Left lung (tissue), 10 donors: ENCODE results near the gene NPHS1. TPM values are rescaled to one million over a fixed set of nuclear protein-coding genes. Genes with fewer than 3 reads are reported as not detected.

Source experiments
- ATAC-seq: fragments of 200-7000 bp; cut with Tn5 transposase; one replicate; pipeline ENCODE4 v1.9.1; 2020; ENCODE audit warnings: moderate library complexity
- DNase-seq, 4 donors: peaks; one replicate each; pipeline ENCODE4 v3.0.0-alpha.2; 2013 to 2020
- H3K27ac ChIP-seq, 2 donors: fragments of 200-600 bp; sonication (generic) in 1 of 2; one replicate each; pipeline versions ENCODE4 v1.5.0 to v1.8.0; 2020 to 2021
- H3K27me3 ChIP-seq, 2 donors: fragments of 200-600 bp; sonication (generic) in 1 of 2; one replicate each; pipeline versions ENCODE4 v1.5.0 to v1.8.0; 2020 to 2021
- H3K36me3 ChIP-seq, 2 donors: fragments of 200-600 bp; sonication (generic) in 1 of 2; one replicate each; pipeline versions ENCODE4 v1.5.0 to v1.8.0; 2020 to 2021
- H3K4me1 ChIP-seq, 2 donors: fragments of 200-600 bp; one replicate each; pipeline ENCODE4 v1.8.0; 2021
- H3K4me3 ChIP-seq, 2 donors: fragments of 200-600 bp; sonication (generic) in 1 of 2; one replicate each; pipeline versions ENCODE4 v1.5.0 to v1.8.0; 2020 to 2021; ENCODE audit warnings: mild to moderate bottlenecking in 1 of 2
- H3K9me3 ChIP-seq, 2 donors: fragments of 200-600 bp; sonication (generic) in 1 of 2; one replicate each; pipeline versions ENCODE4 v1.5.0 to v1.8.0; 2020 to 2021
- CTCF ChIP-seq, 2 donors: fragments of 200-600 bp; sonication (generic) in 1 of 2; IDR thresholded peaks; one replicate each; pipeline versions ENCODE4 v1.5.0 to v1.8.0; 2021; ENCODE audit warnings: antibody characterized with exemption in 2 of 2
- intact Hi-C, 2 donors: fragments of 100-400 bp; cut with DNase I; formaldehyde crosslinking; loops; one replicate each; pipeline versions ENCODE4 v1.11.2 to v1.14.2; 2022
- polyA plus RNA-seq, 6 donors: library from polyadenylated mRNA; unstranded; fragments of 120-200 nt; gene quantifications; one replicate each; pipeline ENCODE4 v1.2.1, GENCODE V29; 2013; ENCODE audit not compliant: insufficient read length in 6 of 6
- total RNA-seq, 2 donors: library from RNA; stranded (reverse); fragmentation: NEBNext Ultra II Directional; extraction: Animal tissue kit (Norgen Biotek cat#: 25700); gene quantifications; one replicate each; pipeline ENCODE4 v1.2.1, GENCODE V29; 2021
- donor health status: DM: no; HTN: yes; CAD: no.
- donor health status: DM: no; HTN: no; CAD: no.

Gene NPHS1
- total and polyA plus RNA-seq, 8 donors: 0.08 to 2.0 (median 0.99) TPM; not detected in 1

GRCh38 chr19:35861640-35862160, 9.4 kb upstream of the NPHS1 start:
- Histone ChIP-seq H3K4me3 (no peak overlapping the region), H3K9me3 (no peaks in the 10 kb centered on the region), H3K27me3 (peaks cover 24 to 100% of the 10 kb centered on the region in 2 donors), H3K27ac (no peak overlapping the region), H3K4me1 (peaks cover 0 to 16% of the 10 kb centered on the region in 2 donors), H3K36me3 (no peaks in the 10 kb centered on the region)
- ATAC-seq (no peak), DNase-seq (peak in 1 of 4 donors; percentile 48)
- intact Hi-C loops: no loop called here
- no peak for TF ChIP-seq CTCF (IDR thresholded peaks at IDR 0.05)

DNA sequence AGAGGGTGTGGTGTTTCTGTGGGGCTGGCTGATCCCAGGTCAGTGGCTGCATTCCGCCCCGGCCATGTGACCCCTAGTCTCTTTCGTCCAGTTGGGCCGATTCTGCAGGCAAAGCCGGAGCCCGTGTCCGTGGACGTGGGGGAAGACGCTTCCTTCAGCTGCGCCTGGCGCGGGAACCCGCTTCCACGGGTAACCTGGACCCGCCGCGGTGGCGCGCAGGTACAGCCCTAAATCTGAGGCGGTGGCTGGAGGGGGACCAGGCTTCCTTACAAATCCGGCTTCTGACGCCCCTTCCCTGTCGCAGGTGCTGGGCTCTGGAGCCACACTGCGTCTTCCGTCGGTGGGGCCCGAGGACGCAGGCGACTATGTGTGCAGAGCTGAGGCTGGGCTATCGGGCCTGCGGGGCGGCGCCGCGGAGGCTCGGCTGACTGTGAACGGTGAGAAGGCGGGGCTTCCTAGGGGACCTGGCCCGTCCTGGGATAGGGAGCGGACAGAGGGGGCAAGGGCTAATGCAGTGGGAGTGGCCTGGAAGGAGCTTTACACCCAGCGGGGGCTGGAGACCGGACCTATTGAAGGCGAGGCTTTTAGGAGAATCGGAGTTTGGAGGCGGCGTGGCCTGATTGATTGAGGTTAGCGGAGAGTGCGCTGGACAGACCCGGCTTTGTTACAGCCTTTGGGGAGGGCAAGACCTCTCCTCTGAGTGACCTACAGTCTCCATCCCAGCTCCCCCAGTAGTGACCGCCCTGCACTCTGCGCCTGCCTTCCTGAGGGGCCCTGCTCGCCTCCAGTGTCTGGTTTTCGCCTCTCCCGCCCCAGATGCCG, 8.7 kb upstream of the NPHS1 start:
- DNase-seq: peak in 1 of 4 donors; percentile 78
- peaks cover 31 to 100% of the 10 kb centered on the region in 2 donors for H3K27me3 ChIP-seq
- no peak overlapping the region for H3K4me3 ChIP-seq
- H3K36me3 ChIP-seq: no peaks in the 10 kb centered on the region
- intact Hi-C loops: no loop called here
- peaks cover 0 to 23% of the 10 kb centered on the region in 2 donors for H3K4me1 ChIP-seq
- H3K9me3 ChIP-seq: no peaks in the 10 kb centered on the region
- TF ChIP-seq CTCF (IDR thresholded peaks at IDR 0.05): no peak
- ATAC-seq: peak; percentile 48
- H3K27ac ChIP-seq: no peak overlapping the region

DNA sequence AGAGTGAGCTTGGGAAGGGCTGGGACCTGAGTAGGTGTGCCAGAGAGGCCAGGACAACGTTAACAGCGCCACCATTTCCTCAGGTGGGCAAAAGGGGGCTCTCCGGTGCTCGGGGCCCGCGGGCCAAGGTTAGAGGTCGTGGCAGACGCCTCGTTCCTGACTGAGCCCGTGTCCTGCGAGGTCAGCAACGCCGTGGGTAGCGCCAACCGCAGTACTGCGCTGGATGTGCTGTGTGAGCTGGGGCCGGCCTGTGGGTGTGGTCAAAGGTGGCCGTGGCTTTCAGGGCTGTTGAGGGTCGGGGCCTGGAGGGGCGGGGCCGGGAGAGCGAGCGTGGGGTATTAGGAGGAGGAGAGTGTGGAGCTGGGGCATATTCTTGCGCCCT, 8.1 kb upstream of the NPHS1 start:
- DNase-seq (peak in 1 of 4 donors; percentile 75), ATAC-seq (no peak)
- H3K27ac ChIP-seq: no peak overlapping the region
- peaks cover 34 to 100% of the 10 kb centered on the region in 2 donors for H3K27me3 ChIP-seq
- intact Hi-C loops: no loop called here
- H3K4me1 ChIP-seq: peaks cover 0 to 24% of the 10 kb centered on the region in 2 donors
- TF ChIP-seq CTCF (IDR thresholded peaks at IDR 0.05): no peak
- H3K36me3 ChIP-seq: no peaks in the 10 kb centered on the region
- H3K9me3 ChIP-seq: no peaks in the 10 kb centered on the region
- H3K4me3 ChIP-seq: no peak overlapping the region

- TF ChIP-seq CTCF (IDR thresholded peaks at IDR 0.05): no peak
- peaks cover 0 to 24% of the 10 kb centered on the region in 2 donors for H3K4me1 ChIP-seq
- no peaks in the 10 kb centered on the region for H3K9me3 ChIP-seq
- no peak for ATAC-seq
- peak in 1 of 4 donors; percentile 35 for DNase-seq
- no peaks in the 10 kb centered on the region for H3K36me3 ChIP-seq
- no peak overlapping the region for H3K27ac ChIP-seq
- no peak overlapping the region for H3K4me3 ChIP-seq
- peaks cover 34 to 100% of the 10 kb centered on the region in 2 donors for H3K27me3 ChIP-seq
- intact Hi-C loops: no loop called here
These were observed 7.1 kb upstream of the NPHS1 start for GRCh38 chr19:35859414-35859813.

DNA sequence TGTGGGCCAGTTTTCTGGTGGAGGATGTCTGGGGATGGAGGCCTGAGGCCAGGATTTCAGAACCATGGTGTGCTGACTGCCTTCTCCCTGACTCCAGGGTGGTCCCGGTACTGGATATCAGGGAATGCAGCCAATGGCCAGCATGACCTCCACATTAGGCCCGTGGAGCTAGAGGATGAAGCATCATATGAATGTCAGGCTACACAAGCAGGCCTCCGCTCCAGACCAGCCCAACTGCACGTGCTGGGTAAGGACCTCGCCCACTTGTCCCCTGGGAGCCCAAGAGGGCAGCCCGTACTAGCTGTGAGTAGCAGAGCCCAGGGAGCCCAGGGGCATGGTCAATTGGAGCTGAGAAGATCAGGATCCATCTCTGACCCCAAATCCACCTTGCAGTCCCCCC, 6.0 kb upstream of the NPHS1 start:
- H3K4me1 ChIP-seq: peaks cover 0 to 24% of the 10 kb centered on the region in 2 donors
- H3K36me3 ChIP-seq: no peaks in the 10 kb centered on the region
- H3K9me3 ChIP-seq: no peaks in the 10 kb centered on the region
- peak in 1 of 4 donors; percentile 36 for DNase-seq
- no peak for ATAC-seq
- H3K27ac ChIP-seq: no peak overlapping the region
- intact Hi-C loops: no loop called here
- H3K4me3 ChIP-seq: no peak overlapping the region
- peaks cover 34 to 100% of the 10 kb centered on the region in 2 donors for H3K27me3 ChIP-seq
- TF ChIP-seq CTCF (IDR thresholded peaks at IDR 0.05): no peak
